Right ventricle myocardium inferior (tissue), 1 donor: ENCODE measurements around the gene ZG16. TPM values are rescaled to one million over a fixed set of nuclear protein-coding genes. Genes with fewer than 3 reads are reported as not detected.
"Not testable (repeated sequence)": the region's sequence is repeated elsewhere in the genome, so short reads cannot be mapped to it uniquely, and the experiment has no call there.

ENCODE experiments used
- ATAC-seq: fragments of 200-7000 bp; cut with Tn5 transposase; one replicate; pipeline ENCODE4 v1.9.1; 2020; ENCODE audit warnings: mild to moderate bottlenecking, moderate library complexity
- DNase-seq: peaks from one replicate; pipeline ENCODE4 v3.0.0; 2021; ENCODE audit errors: missing footprints
- intact Hi-C: fragments of 100-400 bp; cut with DNase I; formaldehyde crosslinking; loops from one replicate; pipeline ENCODE4 v1.11.0; 2022
- long read RNA-seq: library from polyadenylated mRNA; unstranded; transcript quantifications from one replicate; pipeline ENCODE4 v2.0.0, GENCODE V29; 2021
- total RNA-seq: library from RNA; stranded (reverse); fragmentation: NEBNext Ultra II Directional; extraction: Animal tissue kit (Norgen Biotek cat#: 25700); gene quantifications from one replicate; pipeline ENCODE4 v1.2.1, GENCODE V29; 2021
- donor health status: DM: no; HTN: yes; CAD: no; lungs with severe emphysema.

ZG16 gene, protein sequence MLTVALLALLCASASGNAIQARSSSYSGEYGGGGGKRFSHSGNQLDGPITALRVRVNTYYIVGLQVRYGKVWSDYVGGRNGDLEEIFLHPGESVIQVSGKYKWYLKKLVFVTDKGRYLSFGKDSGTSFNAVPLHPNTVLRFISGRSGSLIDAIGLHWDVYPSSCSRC
- not detected for total RNA-seq
- long read RNA-seq = 0 reads

DNA sequence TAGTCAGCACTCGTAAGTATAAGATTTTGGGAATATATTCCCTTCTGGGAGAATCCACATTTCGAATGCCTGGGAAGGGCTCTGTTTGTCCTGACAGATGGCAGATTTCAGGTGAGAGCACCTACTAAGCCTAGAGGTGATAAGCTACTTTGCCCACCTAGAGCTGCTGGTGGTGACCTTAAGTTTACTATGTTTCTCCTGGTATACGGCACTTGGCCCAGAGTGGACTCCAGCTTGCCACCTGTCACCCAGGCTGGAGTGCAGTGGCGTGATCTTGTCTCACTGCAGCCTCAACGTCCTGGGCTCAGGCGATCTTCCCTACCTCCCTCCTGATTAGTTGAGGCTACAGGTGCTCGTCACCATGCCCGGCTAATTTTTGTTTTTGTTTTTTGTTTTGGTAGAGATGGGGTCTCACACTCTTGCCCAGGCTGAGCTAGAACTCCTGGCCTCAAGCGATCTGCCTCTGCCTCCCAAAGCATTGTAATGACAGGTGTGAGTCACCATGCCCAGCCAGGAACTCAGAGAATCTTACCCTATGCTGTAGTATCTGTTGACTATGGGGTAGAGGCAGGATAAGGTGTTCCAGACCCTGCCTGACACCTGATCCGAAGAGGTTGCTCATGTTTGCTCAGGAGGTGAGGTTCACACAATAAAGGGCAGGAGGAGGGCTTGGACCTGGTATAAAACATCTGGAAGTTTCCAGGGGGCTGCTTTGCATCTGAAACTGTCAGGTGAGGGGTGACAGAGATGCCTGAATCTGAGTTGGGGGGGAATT lies at the start of gene ZG16:
TSS of gene ZG16 (plus strand) at position 681 of the 775 bp plus-strand sequence. CDS start 1,011 bp downstream, outside the sequence.
- no peak for DNase-seq
- ATAC-seq = no peak
- intact Hi-C loops = no loop called here

DNA sequence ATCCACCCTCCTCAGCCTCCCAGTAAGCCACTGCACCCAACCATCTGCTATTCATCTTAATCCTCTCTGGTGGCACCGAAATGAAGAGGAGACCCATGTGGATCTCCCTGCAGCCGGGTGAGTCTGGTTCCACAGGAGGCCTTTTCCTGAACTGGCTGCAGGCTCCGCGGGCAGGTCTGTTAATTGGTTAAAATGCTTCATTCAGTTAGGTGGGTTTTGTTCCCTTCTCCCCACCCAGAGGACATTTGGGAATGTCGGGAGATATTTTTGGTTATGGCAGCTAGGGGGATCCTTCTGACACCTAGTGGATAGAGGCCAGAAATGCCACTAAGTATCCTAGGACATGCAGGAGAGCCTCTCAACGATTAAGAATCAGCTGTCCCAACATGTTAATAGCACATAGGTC lies 48.9 kb upstream of the ZG16 start:
- no peak for DNase-seq
- no peak for ATAC-seq
- intact Hi-C loops = no loop called here

DNA sequence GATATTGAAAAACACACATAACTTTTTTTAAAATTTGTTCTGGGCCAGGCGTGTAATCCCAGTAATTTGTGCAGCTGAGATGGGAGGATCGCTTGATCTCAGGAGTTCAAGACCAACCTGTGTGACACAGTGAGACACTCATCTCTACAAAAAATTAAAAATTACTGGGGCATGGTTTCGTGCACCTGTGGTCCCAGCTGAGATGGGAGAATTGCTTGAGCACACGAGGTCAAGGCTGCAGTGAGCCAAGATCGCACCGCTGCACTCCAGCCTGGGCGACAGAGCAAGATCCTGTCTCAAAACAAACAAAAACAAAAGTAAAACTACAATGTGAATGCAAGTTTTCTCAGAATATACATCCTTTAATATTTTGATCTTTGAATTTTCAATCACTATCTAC lies 47.4 kb upstream of the ZG16 start:
- DNase-seq = no peak
- no peak for ATAC-seq
- intact Hi-C loops = no loop called here

DNA sequence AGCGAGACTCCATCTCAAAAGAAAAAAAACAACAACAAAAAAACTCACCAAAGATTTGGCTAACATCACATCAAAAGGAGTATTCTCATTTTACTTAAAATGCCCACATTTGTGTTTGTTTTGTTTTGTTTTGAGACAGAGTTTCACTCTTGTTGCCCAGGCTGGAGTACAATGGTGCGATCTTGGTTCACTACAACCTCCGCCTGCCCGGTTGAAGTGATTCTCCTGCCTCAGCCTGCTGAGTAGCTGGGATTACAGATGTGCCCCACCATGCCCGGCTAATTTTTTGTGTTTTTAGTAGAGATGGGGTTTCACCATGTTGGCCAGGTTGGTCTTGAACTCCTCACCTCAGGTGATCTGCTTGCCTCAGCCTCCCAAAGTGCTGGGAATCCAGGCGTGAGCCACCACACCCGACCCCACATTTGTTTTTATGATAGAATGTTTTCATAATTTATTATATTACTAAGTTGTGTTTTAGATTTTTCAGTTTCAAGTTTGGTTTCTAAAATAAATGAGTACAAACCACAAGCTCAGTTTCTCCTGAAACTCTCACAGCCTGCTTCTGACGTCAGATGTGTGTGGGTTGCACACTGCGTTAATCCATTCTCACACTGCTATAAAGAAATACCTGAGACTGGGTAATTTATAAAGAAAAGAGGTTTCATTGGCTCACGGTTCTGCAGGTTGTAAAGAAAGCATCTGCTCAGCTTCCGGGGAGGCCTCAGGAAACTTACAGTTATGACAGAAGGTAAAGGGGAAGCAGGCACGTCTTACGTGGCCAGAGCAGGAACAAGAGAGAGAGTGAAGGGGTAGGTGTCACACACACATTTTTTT lies 46.1 kb upstream of the ZG16 start:
- ATAC-seq, DNase-seq, intact Hi-C loops: not testable (repeated sequence)

DNA sequence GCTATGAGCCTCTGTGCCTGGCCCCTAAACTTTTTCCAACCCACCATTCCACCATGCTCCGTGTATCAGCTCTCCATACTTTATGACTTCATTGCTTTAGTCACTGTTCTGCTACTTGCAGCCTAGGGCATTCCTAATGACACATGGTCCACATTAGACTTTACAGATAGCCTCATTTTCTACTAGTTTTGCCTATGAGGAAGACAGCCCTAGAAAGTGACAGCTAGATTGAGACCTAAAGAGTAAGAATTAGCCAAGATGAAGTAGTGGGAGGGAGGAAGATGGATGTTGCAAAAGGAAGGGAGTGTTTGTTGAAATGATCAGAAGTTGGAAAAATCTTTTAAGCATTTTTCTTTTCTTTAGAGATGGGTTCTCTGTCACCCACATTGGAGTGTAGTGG lies 43.3 kb upstream of the ZG16 start:
- no peak for DNase-seq
- ATAC-seq = no peak
- intact Hi-C loops = no loop called here

DNA sequence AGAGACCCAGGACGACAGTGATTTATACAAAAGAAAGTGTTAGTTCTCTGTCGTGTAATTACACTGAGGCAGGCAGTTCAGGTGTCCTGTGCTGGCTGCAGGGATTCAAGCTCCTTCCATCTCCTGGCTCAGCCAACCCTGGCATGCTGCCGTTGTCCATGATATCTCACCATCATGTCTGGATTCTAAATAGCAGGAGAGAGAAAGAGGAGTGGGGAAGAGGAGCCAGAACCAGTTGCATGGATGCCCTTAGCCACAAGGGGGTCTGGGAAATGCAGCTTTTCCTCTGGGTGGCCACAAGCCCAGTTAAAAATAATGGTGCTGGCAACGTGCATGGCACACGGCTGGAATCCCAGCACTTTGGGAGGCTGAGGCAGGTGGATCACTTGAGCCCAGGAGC lies 41.9 kb upstream of the ZG16 start:
- no peak for ATAC-seq
- no peak for DNase-seq
- intact Hi-C loops = no loop called here

DNA sequence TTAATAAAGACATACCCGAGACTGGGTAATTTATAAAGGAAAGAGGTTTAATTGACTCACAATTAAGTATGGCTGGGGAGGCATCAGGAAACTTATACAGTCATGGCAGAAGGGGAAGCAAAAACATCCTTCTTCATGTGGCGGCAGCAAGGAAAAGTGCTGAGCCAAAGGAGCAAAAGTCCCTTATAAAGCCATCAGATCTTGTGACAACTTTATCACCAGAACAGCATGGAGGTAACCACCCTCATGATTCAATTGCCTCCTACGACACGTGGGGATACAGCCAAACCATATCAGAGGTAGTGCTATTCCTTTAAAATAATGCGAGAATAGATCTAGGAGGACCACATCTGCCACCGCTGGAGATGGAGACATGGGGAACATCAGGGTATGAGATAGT lies 41.3 kb upstream of the ZG16 start:
- no peak for DNase-seq
- intact Hi-C loops = no loop called here
- no peak for ATAC-seq

DNA sequence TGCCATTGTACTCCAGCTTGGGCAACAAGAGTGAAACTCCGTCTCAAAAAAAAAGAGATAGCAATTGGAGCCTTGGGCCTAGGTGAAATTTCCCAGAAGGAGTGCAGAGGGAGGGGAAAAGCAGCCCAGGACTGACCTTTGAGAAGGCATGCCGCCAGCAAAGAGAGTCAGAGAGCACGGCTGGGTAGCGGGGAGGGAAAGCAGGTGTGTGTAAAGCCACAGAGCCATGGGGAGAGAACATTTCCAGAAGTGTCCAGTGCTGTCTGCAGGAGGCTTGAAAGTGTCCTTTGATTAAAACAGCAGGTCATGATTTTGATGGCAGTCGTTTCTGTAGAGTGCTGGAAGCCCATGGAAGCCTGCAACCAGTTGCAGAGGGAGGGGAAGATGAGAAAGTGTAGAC lies 40.3 kb upstream of the ZG16 start:
- no peak for ATAC-seq
- no peak for DNase-seq
- intact Hi-C loops = no loop called here

DNA sequence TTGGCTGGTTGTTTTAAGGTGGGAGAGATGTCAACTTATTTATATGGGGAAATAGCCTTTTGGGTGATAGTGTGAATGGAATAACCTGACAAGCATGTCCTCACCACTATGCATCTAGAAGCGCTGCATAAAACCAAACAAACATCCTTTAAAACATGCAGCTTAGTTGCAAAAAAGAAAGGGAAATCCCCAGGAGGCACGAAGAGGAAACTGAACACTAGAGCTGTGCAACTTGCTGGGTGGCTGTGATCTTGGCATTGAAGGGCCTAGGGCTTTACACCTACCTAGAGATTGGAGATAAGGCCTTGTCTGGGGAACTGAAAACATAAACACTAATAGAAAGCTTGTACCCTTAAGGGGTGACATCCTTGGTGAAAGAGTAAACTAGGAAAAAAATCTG lies 39.5 kb upstream of the ZG16 start:
- intact Hi-C loops = no loop called here
- no peak for ATAC-seq

DNA sequence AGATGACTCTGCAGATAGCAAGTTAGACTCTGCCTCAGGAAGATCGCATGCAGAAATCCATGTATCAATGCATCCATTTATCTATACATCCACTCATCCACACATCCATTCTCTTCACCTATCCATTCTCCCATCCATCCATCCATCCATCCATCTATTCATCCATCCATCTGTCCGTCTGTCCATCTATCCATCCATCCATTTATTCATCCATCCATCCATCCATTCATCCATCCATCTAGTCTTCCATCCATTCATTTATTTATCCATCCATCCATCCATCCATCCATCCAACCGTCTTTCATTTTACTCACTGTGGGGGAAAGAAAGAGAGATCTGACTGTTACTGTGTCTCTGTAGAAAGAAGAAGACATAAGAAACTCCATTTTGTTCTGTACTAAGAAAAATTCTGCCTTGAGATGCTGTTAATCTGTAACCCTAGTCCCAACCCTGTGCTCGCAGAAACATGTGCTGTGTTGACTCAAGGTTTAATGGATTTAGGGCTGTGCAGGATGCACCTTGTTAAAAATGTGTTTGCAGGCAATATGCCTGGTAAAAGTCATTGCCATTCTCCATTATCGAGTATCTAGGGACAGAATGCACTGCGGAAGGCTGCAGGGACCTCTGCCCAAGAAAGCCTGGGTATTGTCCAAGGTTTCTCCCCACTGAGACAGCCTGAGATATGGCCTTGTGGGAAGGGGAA lies 38.0 kb upstream of the ZG16 start:
- DNase-seq, ATAC-seq, intact Hi-C loops: not testable (repeated sequence)

More for the DNA sequence above, 39.5 kb upstream of the ZG16 start:
- DNase-seq = no peak

DNA sequence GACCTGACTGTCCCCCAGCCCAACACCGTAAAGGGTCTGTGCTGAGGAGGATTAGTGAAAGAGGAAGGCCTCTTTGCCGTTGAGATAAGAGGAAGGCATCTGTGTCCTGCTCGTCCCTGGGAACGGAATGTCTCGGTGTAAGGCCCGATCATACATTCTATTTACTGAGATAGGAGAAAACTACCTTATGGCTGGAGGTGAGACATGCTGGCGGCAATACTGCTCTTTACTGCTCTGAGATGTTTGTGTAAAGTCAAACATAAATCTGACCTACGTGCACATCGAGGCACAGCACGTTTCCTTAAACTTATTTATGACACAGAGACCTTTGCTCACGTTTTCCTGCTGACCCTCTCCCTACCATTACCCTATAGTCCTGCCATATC lies 37.4 kb upstream of the ZG16 start:
- ATAC-seq, DNase-seq, intact Hi-C loops: not testable (repeated sequence)

DNA sequence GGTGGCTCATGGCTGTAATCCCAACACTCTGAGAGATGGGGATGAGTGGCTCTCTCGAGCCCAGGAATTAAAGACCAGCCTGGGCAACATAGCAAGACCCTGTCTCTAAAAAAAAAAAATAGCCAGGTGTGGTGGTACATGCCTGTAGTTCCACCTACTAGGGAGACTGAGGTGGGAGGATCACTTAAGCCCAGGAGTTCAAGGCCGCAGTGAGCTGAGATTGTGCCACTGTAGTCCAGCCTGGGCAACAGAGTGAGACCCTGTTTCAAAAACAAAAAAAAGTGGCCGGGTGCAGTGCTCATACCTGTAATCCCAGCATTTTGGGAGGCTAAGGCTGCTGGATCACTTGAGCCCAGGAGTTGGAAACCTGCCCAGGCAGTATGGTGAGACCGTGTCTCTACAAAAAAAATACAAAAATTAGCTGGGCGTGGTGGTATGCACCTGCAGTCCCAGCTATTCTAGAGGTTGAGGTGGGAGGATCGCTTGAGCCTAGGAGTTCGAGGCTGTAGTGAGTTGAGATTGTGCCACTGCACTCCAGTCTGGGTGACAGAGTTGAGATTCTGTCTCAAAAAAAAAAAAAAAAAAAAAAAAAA lies 35.3 kb upstream of the ZG16 start:
- intact Hi-C loops = no loop called here
- no peak for ATAC-seq
- no peak for DNase-seq

DNA sequence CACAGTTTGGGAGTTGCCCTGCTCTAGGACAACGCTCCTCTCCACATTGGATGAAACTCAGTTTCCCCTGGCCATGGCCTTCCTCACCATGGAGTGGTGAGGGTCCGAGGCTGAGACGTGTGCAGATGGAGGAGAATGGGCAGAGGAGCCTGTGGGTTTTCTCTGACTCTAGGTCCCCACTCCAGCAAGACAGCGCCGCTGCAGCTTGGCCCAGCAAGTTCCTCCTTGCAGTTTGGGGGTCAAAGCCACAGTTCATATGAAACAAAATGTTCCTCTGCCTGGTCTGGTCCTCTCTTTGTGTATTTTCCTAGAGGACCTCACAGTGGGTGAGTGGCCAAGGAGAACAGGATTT lies 34.6 kb upstream of the ZG16 start:
- no peak for DNase-seq
- ATAC-seq = no peak
- intact Hi-C loops = no loop called here

DNA sequence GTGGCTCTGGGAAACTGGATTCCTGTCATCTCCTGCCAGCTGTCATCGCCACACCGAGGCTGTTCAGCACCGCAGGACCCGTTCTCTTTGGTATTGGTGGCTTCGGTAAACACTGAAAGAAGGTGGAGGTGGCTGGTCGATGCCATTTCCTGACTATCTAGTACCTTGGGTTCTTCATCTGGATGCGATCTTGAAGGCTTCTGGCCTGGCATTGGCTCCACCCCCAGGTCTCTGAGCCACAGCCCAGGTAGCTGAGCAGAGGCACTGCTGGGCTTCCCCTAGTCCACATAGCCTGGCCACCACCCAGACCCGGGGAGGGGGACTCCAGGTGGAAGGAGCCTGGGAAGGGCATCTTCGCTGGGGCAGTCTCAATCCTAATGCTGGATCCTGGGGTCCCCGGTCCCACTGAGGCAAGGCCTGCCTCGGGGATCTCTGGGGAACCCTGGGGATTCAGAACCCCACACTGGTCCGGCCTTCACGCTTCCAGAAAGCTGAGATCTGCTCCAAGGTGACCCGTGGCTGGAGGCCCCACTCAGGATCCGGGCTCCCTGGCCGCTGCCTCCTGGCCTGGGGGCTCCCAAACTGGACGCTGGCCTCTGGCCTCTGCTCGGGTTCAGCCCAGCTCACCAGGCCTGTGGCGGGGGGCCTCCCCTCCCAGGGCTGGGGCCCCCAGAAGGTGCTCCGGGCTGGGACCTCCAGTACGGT lies 34.1 kb upstream of the ZG16 start:
- intact Hi-C loops = no loop called here
- ATAC-seq (no peak), DNase-seq (no peak)

DNA sequence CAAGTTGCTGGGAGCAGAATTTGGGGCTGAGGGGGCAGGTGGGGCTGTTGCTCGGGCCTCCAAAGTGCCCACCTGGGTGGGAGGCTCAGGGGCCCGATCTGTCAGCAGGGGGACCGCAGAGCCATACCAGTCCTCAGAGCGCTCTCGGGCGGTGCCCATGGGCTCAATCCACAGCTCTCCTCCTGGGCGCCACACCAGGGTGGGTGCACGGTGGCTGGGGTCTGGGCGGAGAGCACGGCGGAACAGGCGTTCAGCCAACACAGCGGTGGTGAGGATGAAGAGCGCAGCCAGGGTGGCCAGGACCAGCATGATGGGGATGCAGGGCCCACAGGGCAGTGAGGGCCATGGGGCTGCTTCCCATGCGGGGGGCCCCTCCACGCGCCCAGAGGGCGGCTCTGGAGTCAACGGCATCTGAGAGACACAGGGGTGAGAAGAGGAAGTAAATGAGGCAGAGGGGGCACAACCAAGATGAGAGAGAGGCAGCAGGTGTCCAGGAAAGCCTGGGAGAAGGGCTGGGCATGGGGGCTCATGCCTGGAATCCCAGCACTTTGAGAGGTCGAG lies 33.4 kb upstream of the ZG16 start:
- DNase-seq (no peak), ATAC-seq (no peak)
- intact Hi-C loops = no loop called here

DNA sequence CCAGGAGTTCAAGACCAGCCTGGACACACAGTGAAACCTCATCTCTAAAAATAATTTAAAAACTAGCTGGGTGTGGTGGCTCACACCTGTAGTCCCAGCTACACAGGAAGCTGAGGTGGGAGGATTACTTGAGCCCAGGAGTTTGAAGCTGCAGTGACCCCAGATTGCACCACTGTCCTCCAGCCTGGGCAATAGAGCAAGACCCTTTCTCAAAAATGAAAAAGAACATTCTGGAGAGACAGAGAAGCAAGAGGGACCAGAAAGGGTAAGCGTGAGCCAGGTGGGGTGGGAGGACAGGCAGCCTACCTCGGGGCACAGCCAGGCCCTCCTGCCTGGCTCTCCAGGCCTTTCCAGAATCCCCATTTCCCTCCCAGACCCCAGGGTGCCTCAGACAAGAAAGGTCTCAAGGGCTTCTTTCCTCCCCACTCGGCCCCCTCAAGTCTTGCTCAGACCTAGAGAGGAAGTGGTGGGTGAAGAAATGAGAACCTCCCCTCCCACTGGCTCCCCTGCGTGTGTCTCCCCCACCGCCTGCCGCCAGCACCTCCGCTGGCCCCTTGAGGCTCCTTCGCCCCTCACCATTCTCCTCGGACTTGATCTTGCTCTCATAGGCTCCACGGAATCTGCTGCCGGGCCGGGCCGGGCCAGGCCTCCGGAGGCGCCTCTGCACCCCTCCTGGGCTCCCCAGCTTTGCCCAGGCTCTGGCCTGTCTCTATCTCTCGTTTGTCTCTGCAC lies 32.8 kb upstream of the ZG16 start:
- intact Hi-C loops = no loop called here
- DNase-seq (no peak), ATAC-seq (peak; percentile 21)

DNA sequence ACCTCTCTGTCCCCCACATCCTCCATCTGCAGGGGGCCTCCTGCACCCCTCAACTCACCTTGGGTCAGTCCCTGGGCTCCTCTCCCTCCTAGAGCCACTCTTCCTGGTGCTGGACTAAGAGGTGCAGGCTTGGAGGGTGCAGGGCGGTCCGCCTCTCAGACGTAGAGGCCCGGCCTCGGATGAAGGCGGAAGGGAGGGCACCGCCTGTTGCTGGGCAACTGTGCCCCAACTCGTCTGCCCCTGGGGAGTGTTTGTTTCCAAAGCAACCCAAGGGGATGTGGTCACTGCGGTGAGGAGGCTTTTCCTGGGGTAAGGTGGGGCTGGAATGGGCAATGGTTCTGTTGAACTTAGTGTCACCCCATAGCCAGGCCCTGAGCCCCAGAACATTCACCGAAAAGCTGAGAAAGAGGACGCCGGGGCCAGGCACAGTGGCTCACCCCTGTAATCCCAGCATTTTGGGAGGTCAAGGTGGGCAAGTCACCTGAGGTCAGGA lies 32.2 kb upstream of the ZG16 start, which contains the start of gene C16orf54:
TSS of gene C16orf54 (minus strand) at position 138 of the 493 bp plus-strand sequence. CDS start 1,039 bp downstream, outside the sequence.
- ATAC-seq (peak; percentile 86), DNase-seq (peak; percentile 93)
- intact Hi-C loops = no loop called here
